ENCODE results near the gene CENATAC.

GRCh38 chr11:119026970-119027369 lies 29.0 kb downstream of the CENATAC start:
- TF ChIP-seq CTCF (conservative IDR thresholded peaks at IDR 0.05) = no peak
- no peak for TF ChIP-seq EZH2 (IDR thresholded peaks at IDR 0.05; ENCODE audit: low read depth)

All from PC-9 (cell line).